ENCODE measurements around the gene PMCH.
"Not testable (repeated sequence)": the region's sequence is repeated elsewhere in the genome, so short reads cannot be mapped to it uniquely, and the experiment has no call there.

PMCH gene, protein sequence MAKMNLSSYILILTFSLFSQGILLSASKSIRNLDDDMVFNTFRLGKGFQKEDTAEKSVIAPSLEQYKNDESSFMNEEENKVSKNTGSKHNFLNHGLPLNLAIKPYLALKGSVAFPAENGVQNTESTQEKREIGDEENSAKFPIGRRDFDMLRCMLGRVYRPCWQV

DNA sequence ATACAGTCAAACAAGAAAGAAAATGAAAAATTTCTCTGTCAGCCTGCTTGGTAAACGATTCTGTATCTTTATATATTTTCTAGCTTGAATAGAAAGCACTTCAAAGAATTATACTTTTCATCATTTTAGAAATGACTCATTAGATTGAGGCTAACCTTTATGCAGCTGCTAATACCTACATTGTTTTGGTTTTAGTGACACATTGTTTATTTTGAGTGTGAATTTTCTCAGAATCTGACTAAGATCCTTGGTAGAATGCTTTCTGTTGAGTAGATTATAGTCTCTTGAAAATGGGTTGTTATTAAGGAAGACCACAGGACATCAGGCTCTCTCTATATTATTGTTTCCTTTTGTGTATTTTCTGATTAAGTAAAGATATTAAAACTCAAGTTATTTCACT lies at the start of gene PMCH:
TSS of gene PMCH (minus strand) at position 45 of the 400 bp plus-strand sequence. CDS start 63 bp downstream, outside the sequence.
- no peak for DNase-seq

DNA sequence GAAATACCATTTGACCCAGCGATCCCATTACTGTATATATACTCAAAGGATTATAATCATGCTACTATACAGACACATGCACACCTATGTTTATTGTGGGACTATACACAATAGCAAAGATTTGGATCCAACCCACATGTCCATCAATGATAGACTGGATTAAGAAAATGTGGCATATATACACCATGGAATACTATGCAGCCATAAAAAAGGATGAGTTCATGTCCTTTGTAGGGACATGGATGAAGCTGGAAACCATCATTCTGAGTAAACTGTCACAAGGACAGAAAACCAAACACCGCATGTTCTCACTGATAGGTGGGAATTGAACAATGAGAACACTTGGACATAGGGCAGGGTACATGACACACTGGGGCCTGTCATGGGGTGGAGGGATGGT lies 43.2 kb upstream of the PMCH start:
- DNase-seq = not testable (repeated sequence)

DNA sequence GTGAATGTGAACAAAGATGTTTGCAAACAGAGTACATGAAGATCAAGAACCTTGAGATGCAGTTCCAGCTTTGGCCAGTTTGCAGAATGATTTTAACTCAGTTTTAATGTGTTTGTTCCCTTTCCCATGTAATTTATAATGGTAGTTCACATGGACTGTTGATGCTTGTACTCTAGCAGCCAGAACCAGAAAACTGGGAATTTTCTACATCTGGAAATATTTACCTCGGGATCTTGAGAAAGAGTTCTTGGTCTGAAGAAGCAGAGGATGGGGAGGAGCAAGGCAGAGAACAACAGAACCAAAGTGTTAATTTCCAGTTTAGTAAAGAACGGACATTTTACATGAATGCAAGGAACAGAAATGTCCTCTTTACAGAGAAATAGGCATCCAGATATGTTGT lies 37.0 kb upstream of the PMCH start:
- DNase-seq = no peak

DNA sequence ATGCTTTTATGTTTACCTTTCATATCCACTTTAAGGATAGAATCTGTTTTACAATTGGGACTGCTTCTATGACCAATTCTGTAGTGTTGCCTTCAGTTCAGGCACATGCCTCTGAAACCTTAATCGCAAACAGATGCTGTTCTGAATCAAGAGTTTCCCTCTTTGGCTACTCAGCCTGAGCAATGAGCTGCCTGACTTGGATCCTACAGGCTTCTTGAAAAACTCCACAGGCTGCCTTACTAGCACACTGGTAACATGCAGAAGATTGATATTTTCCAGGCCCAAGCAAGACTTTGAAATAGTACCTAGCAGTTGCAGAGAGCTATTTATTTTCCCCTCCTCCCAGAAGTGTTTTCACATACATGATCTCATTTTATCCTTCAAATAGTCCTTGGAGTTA lies 34.8 kb upstream of the PMCH start:
- no peak for DNase-seq

DNA sequence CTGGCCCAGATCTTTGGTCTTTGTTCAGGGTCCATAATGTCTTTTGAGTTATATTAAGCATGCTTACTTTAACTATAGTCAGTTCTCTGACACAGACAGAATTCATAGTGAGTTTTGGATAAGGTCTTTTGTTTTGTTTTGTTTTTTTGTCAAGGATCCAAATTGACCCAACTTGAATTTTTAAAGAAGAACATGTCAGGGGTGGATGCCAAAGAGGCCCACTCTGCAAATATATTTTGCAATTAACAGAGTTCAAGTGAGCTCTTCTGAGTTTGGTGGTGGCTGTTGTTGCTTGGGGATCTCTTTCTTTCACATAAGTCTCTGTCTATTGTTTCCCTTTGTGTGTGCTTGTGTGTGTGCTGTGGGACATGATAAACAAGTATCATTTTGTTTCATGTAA lies 34.4 kb upstream of the PMCH start:
- no peak for DNase-seq

DNA sequence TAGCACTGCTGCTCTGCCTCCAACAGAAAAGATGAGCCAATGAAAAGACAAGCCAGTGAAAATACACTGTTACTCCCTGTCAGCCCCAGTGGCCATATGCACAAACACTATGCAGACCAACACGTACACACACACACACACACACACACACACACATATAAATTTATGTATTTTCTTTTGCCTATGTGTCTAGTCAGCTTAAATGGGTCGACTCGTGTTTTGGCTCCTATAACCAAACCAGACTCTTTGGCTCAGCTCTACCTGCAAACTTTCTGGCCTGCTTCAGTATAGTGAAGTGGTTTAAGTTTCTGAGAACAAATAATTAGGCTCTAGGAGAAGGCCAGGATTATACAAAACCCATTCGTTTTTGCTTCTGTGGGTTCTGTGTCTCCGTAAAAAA lies 30.3 kb upstream of the PMCH start:
- no peak for DNase-seq

DNA sequence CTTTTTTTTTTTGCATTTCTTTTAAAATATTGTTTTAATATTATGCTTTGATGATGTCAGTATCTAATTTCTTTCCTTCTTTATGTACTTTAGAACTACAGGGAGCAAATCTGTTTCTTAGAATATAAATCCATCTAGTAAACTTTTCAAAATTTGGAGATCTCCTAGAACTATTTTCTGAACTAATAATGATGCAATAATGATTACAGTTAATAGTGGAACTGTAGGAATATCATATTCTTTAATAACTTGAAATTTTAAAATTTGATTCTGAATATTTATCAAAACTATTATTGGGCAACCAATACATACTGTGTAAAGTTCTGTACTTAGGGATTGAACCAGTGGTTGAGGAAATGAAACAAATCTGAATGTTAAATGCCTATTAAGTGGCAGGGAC lies 23.1 kb upstream of the PMCH start:
- DNase-seq = no peak

DNA sequence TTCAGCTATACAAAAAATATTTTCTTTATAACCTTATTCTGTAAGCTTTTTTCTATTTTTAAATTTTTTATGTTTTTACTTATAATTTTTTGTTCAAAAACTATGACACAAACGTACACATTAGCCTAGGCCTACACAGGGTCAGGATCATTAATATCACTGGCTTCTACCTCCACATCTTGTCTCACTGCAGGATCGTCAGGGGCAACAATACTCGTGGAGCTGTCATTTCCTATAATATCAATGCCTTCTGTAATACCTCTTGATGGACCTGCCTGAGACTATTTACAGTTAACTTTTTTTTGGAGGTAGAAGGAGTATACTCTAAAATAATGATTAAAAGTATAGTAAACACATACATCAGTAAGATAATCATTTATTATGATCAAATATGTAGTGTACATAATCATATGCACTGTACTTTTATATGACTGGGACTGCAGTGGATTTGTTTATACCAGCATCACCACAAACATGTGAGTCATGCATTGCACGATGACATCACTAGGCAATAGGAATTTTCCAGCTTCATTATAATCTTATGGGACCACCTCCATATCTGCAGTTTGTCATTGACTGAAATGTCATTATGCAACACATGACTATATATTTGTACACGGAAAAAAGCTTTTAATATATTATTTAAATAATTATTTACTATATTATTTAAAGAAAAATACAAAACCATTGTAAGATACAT lies 18.5 kb upstream of the PMCH start:
- no peak for DNase-seq

DNA sequence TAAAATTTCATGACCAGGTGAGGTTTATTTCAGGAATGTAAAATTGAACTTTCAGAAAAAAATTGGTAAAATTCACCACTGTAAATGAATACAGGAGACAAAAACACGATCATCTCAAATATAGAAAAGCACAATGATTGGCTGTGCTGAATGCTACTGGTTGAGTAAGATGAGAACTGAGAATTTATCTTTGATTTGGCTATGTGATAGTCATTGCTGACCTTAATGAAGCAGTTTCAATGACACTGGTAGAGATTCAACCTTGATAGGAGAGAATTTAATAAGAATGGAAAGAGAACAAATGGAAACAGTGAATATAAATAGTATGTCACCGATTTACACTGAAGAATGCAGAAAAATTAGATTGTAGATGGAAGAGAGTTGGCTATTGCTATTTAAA lies 6.4 kb upstream of the PMCH start:
- no peak for DNase-seq

DNA sequence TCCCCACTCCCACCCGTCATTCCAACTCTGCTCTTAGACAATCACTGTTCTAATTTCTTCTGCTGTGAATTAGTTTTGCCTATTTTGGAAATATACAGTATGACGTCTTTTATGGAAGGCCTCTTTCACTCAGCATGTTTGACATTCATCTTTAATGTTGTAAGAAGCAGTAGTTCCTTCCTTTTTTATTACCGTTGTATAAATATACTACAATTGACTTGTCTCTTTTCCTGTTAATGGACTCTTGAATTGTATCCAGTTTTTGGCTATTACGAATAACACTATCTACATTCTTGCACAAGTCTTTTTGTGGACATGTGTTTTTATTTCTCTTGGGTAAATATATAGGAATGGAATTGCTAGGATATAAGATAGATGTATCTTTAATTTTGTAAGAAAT lies 4.9 kb upstream of the PMCH start:
- DNase-seq = no peak

DNA sequence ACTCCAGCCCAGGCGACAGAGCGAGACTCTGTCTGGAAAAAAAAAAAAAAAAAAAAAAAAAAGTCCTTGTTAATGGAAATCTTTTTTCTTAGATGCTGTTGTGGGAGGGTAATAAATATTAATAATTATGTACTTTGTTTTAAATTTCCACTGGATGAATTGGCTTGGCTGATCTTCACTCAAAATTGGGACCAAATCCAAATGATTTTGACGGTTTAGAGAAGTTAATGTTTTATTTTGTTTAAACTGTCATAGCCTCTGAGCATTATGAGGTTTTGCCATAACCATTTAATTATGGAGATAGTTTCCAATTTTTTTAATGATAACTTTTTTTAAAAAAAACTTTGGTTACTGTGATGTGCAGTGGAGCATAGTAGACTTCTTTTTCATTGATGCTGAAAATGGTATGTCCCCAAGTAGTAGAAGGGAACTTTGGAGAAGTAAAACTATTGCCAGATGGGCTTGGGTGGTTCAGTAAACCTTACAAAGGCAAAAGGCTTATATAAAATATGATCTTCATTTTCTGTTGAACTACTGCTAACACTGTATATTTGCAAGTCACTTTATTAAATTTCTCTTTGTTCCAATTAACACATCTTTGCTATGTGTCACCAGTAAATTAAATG lies 3.9 kb upstream of the PMCH start:
- no peak for DNase-seq

DNA sequence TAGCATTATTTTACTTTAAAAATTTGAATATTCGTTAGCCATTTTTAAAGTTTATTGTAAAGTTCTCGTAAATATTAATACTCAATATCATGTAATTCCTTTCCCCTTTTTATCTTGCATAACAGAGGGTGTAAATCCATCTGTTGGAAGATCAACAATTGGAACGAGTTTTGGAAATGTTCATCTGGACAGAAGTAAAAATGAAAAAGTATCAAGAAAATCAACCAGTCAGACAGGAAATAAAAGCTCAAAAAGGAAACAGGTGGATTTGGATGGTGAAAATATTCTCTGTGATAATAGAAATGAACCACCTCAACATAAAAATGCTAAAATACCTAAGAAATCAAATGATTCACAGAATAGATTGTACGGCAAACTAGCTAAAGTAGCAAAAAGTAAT lies 1.8 kb downstream of the PMCH start:
- DNase-seq = no peak

DNA sequence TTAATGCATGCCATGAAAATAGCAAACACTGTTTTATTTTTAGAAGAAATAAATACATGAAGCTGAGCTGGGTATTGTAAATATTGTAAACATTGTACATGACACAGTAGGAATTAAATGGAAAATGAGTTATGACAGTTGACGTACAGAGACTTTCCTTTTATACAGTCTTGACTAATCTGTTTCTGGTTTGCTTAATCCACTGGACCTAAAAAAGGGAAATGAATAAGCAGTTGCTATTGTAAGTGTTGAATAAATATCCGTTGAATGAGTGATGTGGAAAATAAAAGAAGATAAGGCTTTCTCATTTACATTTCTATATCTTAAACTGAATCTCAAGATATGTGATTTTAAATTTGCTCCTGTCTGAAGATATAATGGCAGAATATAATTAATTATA lies 15.0 kb downstream of the PMCH start:
- DNase-seq = no peak

DNA sequence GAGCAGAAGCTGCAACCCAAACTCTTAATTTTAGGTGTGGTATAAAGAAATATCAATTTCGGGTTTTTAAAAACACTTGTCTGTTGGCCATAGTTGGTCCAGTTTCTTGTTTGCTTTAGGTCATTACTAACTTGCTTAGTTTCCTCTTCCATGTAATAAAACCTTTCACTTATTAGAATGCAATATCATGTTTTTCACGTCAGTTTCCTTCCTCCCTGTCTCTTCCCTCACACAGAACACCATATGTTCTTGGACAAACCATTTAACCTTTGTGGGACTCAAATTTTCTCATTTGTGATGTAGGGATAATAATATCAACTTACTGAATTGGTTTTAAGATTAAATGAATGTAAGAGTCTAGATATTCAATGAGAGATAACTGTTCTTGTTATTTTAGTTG lies 22.9 kb downstream of the PMCH start:
- no peak for DNase-seq

DNA sequence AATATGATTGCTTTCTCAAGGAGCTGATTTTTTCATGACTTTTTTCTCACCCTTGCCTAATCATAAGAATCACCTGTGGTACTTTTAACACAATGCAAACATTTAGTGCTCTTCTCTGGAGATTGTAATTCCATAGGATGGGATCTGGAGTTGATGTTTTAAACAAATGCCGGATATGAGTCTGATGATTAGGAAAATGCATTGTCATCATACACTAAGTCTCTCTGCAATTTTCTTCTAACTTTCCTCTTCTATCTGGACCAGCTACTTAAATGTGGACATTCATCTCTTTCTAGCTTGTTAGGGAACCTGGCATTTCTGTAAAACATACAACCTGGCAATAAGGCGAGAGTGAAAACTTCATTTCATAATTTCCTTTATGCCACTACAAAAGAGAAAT lies 23.5 kb downstream of the PMCH start:
- no peak for DNase-seq

DNA sequence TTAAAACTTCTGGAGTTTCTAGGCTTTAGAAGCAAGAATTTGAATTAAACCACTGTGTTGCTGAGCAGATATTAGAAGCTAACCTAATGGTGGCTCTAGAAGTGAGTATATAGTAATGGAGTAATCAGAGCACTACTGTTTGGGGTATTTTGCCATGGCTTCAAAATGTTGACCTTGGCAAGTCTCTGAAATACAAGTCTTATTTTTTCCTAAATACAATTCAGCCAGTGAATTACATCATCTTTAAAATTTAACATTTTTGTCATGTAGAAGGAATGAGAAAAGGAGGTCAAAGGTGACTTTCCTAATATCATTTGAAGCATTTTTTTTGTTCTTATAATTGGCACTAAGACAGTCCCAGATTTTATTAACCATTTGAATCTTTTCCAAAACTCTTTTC lies 25.2 kb downstream of the PMCH start:
- DNase-seq = no peak

DNA sequence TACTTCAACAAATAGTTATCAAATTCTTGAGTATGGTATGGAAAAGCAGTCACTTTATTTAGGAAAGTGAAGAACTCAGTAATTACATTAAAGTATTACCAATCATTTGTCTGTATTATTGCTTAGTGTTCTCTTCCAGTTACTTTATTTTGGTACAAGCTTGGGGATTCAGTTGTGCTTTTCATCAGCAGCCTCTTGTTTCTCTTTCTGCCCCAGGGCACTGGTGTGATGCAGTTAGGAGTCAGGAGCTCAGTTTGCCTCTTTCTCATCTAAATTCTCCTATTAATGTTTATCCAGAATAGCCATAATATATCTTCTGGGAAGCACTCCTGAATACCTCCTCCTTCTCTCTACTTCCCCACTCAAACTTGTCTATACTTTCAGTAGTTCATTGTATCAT lies 25.7 kb downstream of the PMCH start:
- DNase-seq = no peak

DNA sequence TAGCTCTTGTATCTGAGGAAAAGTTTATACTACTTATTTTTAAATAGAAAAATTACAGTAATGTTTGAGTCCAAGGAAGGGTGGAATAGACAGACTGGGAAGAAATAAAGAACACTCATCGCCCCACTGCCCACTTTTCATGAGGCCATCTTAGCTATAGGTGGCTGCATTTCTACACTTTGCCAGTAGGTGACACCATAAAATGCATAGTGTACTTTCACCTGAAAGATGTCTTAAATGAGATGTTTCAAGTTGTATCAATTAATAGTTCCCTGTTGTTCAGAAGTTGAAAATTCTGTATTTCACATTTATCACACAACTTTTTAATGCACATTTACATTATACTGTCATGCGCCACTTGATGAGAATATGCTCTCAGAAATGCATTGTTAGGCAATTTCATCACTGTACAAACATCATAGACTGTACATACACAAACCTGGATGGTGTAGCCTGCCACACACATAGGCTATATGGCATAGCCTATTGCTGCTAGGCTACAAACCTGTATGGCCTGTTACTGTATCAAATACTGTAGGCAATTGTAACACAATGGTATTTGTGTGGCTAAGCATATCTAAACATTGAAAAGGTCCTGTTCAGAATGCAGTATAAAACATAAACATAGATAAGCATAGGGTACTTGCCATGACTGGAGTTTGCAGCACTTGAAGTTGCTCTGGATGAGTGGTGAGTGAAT lies 27.6 kb downstream of the PMCH start:
- no peak for DNase-seq

DNA sequence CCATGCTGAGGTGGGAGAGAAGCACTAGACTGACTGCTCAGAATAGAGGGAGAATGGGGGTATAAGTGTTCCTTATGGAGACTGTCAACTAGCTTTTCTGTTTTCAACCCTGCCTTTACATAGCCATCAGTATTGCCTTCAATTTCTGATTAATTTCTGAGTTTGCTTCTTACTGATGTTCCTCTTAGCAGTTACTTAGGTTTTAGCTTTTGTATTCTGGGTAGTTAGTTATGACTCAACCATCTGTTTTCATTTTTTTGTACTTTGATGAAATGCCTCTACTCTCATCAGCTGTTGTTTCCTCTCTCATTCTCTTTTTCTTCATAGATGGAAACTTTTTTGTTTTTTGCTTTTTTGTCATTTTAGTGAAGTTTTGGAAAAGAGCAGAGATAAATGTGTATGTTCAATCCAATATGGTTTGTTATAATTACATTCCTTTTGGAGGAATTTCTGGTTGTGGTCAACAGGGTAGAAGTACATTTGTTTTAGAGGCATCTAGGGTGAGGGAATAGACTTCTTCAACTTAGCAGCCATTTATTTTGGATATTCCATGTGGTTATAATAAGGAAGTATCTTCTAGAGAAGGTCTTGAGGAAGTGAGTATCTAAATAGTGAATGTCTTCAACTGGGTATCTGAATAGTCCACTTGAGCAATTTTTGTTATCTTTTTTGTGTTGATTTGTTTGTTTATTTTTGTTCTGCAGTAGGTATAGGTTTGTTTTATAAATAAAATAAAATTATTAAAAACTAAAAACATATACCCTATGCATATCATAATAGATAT lies 29.6 kb downstream of the PMCH start:
- no peak for DNase-seq

DNA sequence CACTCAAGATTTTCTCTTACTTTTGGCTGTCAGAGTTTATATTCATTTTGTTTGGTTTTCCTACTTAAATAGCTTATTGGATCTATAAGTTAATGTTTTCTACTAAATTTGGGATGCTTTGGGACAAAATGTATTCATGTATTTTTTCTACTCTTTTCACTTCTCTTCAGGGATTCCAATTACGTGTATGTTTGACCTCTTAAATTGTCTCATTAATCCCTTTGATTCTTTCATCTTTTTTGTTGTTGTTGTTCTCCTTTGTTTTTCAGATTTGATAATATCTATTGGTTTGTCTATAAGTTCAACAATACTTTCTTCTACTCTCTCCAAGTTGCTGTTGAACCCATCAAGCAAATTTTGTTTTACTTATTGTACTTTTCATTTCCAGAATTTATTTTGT lies 34.2 kb downstream of the PMCH start:
- DNase-seq = no peak

DNA sequence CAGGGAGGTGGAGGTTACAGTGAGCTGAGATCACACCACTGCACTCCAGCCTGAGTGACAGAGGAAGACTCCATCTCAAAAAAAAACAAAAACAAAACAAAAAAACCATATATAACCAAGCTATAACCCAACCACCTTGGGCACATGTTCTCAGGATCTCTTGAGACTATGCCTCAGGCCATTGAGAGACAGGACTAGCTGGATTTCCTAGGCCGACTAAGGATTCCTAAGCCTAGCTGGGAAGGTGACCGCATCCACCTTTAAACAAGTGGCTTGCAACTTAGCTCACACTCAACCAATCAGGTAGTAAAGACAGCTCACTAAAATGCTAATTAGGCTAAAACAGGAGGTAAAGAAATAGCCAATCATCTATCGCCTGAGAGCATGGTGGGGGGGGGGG lies 42.4 kb downstream of the PMCH start:
- not testable (repeated sequence) for DNase-seq

DNA sequence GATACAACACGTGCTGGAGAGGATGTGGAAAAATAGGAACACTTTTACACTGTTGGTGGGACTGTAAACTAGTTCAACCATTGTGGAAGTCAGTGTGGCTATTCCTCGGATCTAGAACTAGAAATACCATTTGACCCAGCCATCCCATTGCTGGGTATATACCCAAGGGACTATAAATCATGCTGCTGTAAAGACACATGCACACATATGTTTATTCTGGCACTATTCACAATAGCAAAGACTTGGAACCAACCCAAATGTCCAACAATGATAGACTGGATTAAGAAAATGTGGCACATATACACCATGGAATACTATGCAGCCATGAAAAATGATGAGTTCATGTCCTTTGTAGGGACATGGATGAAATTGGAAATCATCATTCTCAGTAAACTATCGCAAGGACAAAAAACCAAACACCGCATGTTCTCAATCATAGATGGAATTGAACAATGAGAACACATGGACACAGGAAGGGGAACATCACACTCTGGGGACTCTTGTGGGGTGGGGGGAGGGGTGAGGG lies 50.5 kb downstream of the PMCH start:
- not testable (repeated sequence) for DNase-seq

Data from activated CD8-positive, alpha-beta memory T cell treated with anti-CD3 and anti-CD28 coated beads, Interleukin-2, amount 50 U/mL, for 4 hours (primary cell).